CD14-positive monocyte (primary cell): Measurements from ENCODE around the gene PAIP2. TPM values are rescaled to one million over a fixed set of nuclear protein-coding genes. Genes with fewer than 3 reads are reported as not detected.

ENCODE experiments used
- DNase-seq, 3 donors: peaks; one replicate each; pipeline ENCODE4 v3.0.0-alpha.2; 2011 to 2022
- H2AFZ ChIP-seq: 2 replicates; pipeline ENCODE4 v1.6.0; 2012; ENCODE audit warnings: mild to moderate bottlenecking, low read depth, low read length, inconsistent platforms; ENCODE audit not compliant: insufficient read depth, poor library complexity, severe bottlenecking
- H3K27ac ChIP-seq, 2 donors: 1 replicate in 1 of 2; 2 replicates in 1 of 2; pipeline ENCODE4 v1.5.1; 2012 to 2013; ENCODE audit warnings: low read length in 2 of 2, control low read depth in 1 of 2, inconsistent platforms in 1 of 2, low read depth in 1 of 2, mild to moderate bottlenecking in 1 of 2
- H3K27me3 ChIP-seq, 2 donors: one replicate each; pipeline versions ENCODE4 v1.6.0 to v1.6.1; 2011 to 2013; ENCODE audit warnings: low read length in 2 of 2; ENCODE audit not compliant: control insufficient read depth in 2 of 2, insufficient read depth in 2 of 2
- H3K36me3 ChIP-seq, 2 donors: replicated peaks in 1 of 2; 1 replicate in 1 of 2; 2 replicates in 1 of 2; pipeline versions ENCODE4 v1.5.1 to v1.6.1; 2012 to 2013; ENCODE audit warnings: low read length in 2 of 2, control low read depth in 1 of 2, inconsistent platforms in 1 of 2, mild to moderate bottlenecking in 1 of 2; ENCODE audit not compliant: insufficient read depth in 2 of 2, control insufficient read depth in 1 of 2
- H3K4me1 ChIP-seq, 2 donors: 1 replicate in 1 of 2; 2 replicates in 1 of 2; pipeline versions ENCODE4 v1.5.1 to v1.6.1; 2012 to 2013; ENCODE audit warnings: low read length in 2 of 2, control low read depth in 1 of 2, inconsistent platforms in 1 of 2, mild to moderate bottlenecking in 1 of 2, moderate library complexity in 1 of 2; ENCODE audit not compliant: insufficient read depth in 2 of 2, control insufficient read depth in 1 of 2
- H3K4me2 ChIP-seq: replicated peaks from 2 replicates; pipeline ENCODE3; 2012; ENCODE audit warnings: low read length, moderate library complexity, mild to moderate bottlenecking; ENCODE audit not compliant: poor library complexity, severe bottlenecking; ENCODE audit errors: extremely low read depth
- H3K4me3 ChIP-seq, 3 experiments: fragments of 200-600 bp in 1 of 3; sonication (generic) in 1 of 3; replicated peaks in 1 of 3; 1 replicate in 2 of 3; 2 replicates in 1 of 3; pipeline ENCODE4 v1.5.1; 2011 to 2013; ENCODE audit warnings: low read length in 3 of 3, mild to moderate bottlenecking in 3 of 3, control low read depth in 2 of 3, low read depth in 2 of 3, inconsistent platforms in 1 of 3, moderate library complexity in 1 of 3
- H3K79me2 ChIP-seq: 2 replicates; pipeline ENCODE4 v1.6.0; 2012; ENCODE audit warnings: mild to moderate bottlenecking, control low read depth, inconsistent platforms, low read length, moderate library complexity; ENCODE audit not compliant: insufficient read depth
- H3K9ac ChIP-seq: 2 replicates; pipeline ENCODE4 v1.6.0; 2017; ENCODE audit warnings: low read length, mild to moderate bottlenecking; ENCODE audit not compliant: insufficient read depth, poor library complexity, severe bottlenecking
- H3K9me3 ChIP-seq, 2 donors: replicated peaks in 1 of 2; 1 replicate in 1 of 2; 2 replicates in 1 of 2; pipeline versions ENCODE4 v1.5.1 to v1.6.1; 2012 to 2013; ENCODE audit warnings: low read length in 2 of 2, control low read depth in 1 of 2; ENCODE audit not compliant: control insufficient read depth in 1 of 2, insufficient read depth in 1 of 2
- H4K20me1 ChIP-seq: 2 replicates; pipeline ENCODE4 v1.6.0; 2012; ENCODE audit warnings: mild to moderate bottlenecking, low read length, control low read depth, moderate library complexity; ENCODE audit not compliant: insufficient read depth
- H3K27ac Mint-ChIP-seq, 7 donors: one replicate each; pipeline ENCODE4 v1.8.0; 2020; ENCODE audit warnings: mild to moderate bottlenecking in 7 of 7, mixed read lengths in 7 of 7, moderate library complexity in 6 of 7, inconsistent platforms in 2 of 7
- H3K27me3 Mint-ChIP-seq, 3 donors: one replicate each; pipeline ENCODE4 v1.8.0; 2021 to 2022; ENCODE audit warnings: low read depth in 3 of 3, mild to moderate bottlenecking in 3 of 3, mixed read lengths in 3 of 3, moderate library complexity in 3 of 3, inconsistent platforms in 1 of 3
- H3K36me3 Mint-ChIP-seq, 2 donors: one replicate each; pipeline ENCODE4 v1.8.0; 2020; ENCODE audit warnings: mixed read lengths in 2 of 2, inconsistent platforms in 1 of 2, mild to moderate bottlenecking in 1 of 2
- H3K4me1 Mint-ChIP-seq: one replicate; pipeline ENCODE4 v1.8.0; 2020; ENCODE audit warnings: mild to moderate bottlenecking, mixed read lengths
- H3K4me3 Mint-ChIP-seq, 2 donors: one replicate each; pipeline ENCODE4 v1.8.0; 2020; ENCODE audit warnings: mild to moderate bottlenecking in 2 of 2, mixed read lengths in 2 of 2, moderate library complexity in 1 of 2
- H3K9me3 Mint-ChIP-seq, 7 donors: one replicate each; pipeline ENCODE4 v1.8.0; 2020 to 2022; ENCODE audit warnings: mixed read lengths in 7 of 7, mild to moderate bottlenecking in 6 of 7, moderate library complexity in 6 of 7, inconsistent platforms in 2 of 7
- WGBS: methylation state at CpG from one replicate; pipeline ENCODE4 v1.1.5; 2013; ENCODE audit warnings: missing lambda C conversion rate; ENCODE audit not compliant: insufficient coverage; 5-methylcytosine and 5-hydroxymethylcytosine counted together
- intact Hi-C, 2 donors: fragments of 100-400 bp; cut with micrococcal nuclease; formaldehyde crosslinking; loops; one replicate each; pipeline versions ENCODE4 v1.15.0 to v1.15.1; 2023
- polyA plus RNA-seq, 3 donors: library from polyadenylated mRNA; depleted of rRNA in 1 of 3; unstranded in 2 of 3; stranded (reverse) in 1 of 3; fragments of 300-500 nt in 2 of 3; fragments of >200 nt in 1 of 3; fragmentation: Illumina TruSeq in 2 of 3; gene quantifications; 1 replicate in 2 of 3; 2 replicates in 1 of 3; pipeline ENCODE4 v1.2.3, GENCODE V29; 2012 to 2021
- TF ChIP-seq, protein P1 (sequence below): fragments of 200-600 bp; IDR thresholded peaks from one replicate; pipeline ENCODE4 v1.8.0; 2022; ENCODE audit warnings: antibody characterized with exemption, mild to moderate bottlenecking

PAIP2 gene
- polyA plus RNA-seq, 3 donors: 68.3 to 325 (median 313) TPM

DNA sequence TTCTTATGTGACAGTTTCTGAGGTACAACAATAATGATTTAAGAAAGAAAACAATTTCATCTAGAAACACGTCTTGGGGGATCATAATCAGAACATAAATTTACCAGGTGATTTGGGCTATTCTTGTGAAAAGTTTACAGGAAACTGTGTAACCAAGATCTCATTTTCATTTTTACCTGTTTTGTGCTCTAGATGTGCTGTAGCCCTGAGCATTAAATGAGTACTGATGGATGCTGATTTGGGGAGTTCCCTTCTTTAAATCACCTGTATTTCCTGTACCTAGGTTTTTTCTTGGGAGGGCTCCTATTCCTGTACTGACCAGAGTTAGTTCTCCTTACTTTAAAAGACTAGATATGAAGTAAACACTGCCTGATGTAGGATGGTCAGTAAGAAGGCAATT lies 35.5 kb upstream of the PAIP2 start:
- Histone ChIP-seq H3K9me3 (no peaks in the 10 kb centered on the region), H2AFZ (no peak overlapping the region), H3K36me3 (no peaks in the 10 kb centered on the region), H3K79me2 (peaks cover 100% of the 10 kb centered on the region), H3K27me3 (no peaks in the 10 kb centered on the region), H3K4me3 (no peak overlapping the region), H3K9ac (no peak overlapping the region), H3K27ac (peak overlapping the region in 1 of 2 donors; percentile 42), H4K20me1 (peaks cover 100% of the 10 kb centered on the region), H3K4me2 (no peak overlapping the region), H3K4me1 (no peaks in the 10 kb centered on the region)
- TF ChIP-seq, protein P1, sequence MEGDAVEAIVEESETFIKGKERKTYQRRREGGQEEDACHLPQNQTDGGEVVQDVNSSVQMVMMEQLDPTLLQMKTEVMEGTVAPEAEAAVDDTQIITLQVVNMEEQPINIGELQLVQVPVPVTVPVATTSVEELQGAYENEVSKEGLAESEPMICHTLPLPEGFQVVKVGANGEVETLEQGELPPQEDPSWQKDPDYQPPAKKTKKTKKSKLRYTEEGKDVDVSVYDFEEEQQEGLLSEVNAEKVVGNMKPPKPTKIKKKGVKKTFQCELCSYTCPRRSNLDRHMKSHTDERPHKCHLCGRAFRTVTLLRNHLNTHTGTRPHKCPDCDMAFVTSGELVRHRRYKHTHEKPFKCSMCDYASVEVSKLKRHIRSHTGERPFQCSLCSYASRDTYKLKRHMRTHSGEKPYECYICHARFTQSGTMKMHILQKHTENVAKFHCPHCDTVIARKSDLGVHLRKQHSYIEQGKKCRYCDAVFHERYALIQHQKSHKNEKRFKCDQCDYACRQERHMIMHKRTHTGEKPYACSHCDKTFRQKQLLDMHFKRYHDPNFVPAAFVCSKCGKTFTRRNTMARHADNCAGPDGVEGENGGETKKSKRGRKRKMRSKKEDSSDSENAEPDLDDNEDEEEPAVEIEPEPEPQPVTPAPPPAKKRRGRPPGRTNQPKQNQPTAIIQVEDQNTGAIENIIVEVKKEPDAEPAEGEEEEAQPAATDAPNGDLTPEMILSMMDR: no peak
- no peak overlapping the region for H3K4me3 Mint-ChIP-seq
- H3K27ac Mint-ChIP-seq: peak overlapping the region in 1 of 7 donors; percentile 34
- peaks cover 6 to 14% of the 10 kb centered on the region in 2 donors for H3K36me3 Mint-ChIP-seq
- intact Hi-C loops: no loop called here
- H3K27me3 Mint-ChIP-seq: no peaks in the 10 kb centered on the region
- peaks cover 50% of the 10 kb centered on the region for H3K4me1 Mint-ChIP-seq
- no peaks in the 10 kb centered on the region for H3K9me3 Mint-ChIP-seq
- no peak for DNase-seq
- no CpG with 5 or more reads among the region's 1 CpG for WGBS

DNA sequence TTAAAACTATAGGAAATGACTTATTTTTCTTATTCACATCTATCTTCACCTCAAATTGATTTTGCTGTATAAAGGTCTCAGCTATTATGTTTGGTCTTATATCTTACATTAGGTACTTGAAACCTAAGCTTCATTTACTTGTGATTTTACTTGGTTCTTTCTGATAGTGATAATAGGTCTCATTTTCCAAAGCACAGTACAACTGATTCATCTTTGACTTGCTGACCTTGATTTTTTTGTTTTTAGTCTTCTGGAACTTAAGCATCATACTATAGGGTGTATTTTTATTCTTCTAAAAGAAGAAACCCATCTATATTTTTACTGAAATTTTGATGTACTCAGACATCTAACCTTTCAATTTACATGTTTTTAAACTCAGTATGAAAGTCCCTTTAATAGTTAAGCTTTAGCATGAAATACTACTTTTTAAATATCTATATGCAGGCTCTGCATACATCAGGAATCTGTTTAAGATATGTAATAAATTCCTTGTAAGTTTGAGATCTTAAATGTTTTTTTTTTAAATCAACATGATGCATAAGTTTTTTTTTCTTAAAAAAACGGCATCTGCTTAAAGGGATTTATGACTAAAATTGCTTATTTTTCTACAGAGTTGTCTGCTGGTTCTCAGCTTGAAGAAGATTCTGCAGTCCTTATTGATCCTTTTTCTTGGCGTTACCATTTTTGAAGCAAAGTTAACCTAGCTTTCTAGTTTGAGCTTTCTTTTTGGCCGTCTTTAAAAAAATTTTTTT lies 34.9 kb upstream of the PAIP2 start:
- H3K27ac ChIP-seq: peak overlapping the region in 1 of 2 donors; percentile 42
- Mint-ChIP-seq H3K36me3 (peaks cover 8 to 9% of the 10 kb centered on the region in 2 donors), H3K27me3 (no peaks in the 10 kb centered on the region), H3K27ac (no peak overlapping the region), H3K4me3 (no peak overlapping the region), H3K9me3 (no peaks in the 10 kb centered on the region), H3K4me1 (peaks cover 46% of the 10 kb centered on the region)
- intact Hi-C loops: no loop called here
- DNase-seq: no peak
- H2AFZ ChIP-seq: no peak overlapping the region
- no peaks in the 10 kb centered on the region for H3K27me3 ChIP-seq
- TF ChIP-seq, protein P1: no peak
- no peaks in the 10 kb centered on the region for H3K36me3 ChIP-seq
- H3K79me2 ChIP-seq: peaks cover 100% of the 10 kb centered on the region
- H3K9ac ChIP-seq: no peak overlapping the region
- H4K20me1 ChIP-seq: peaks cover 100% of the 10 kb centered on the region
- no peak overlapping the region for H3K4me3 ChIP-seq
- WGBS: no CpG with 5 or more reads among the region's 3 CpGs
- H3K4me2 ChIP-seq: no peak overlapping the region
- no peaks in the 10 kb centered on the region for H3K4me1 ChIP-seq
- no peaks in the 10 kb centered on the region for H3K9me3 ChIP-seq
